SK-N-SH treated with all-trans-retinoic acid at 6 μM for 48 hours (cell line): ENCODE data around the gene ACTL9.

Experiments used
- ATAC-seq: fragments of 200-7000 bp; cut with Tn5 transposase; 3 replicates; pipeline ENCODE4 v1.9.1; 2020; ENCODE audit warnings: mild to moderate bottlenecking, moderate library complexity
- ARNTL ChIP-seq: fragments of 450-650 bp; formaldehyde crosslinking; IDR thresholded peaks from 2 replicates; pipeline ENCODE4 v1.5.0; 2020; ENCODE audit warnings: low read depth, mild to moderate bottlenecking, moderate library complexity, borderline replicate concordance
- CSDC2 ChIP-seq: fragments of 250-450 bp; sonication (Bioruptor Pico); IDR thresholded peaks from 2 replicates; pipeline ENCODE4 v1.5.0; 2020; ENCODE audit warnings: mild to moderate bottlenecking, moderate library complexity
- CSRNP3 ChIP-seq: fragments of 250-450 bp; sonication (Bioruptor Pico); IDR thresholded peaks from 2 replicates; pipeline ENCODE4 v1.5.1; 2021; ENCODE audit warnings: mild to moderate bottlenecking, moderate library complexity
- GLIS3 ChIP-seq: fragments of 250-450 bp; sonication (Bioruptor Pico); IDR thresholded peaks from 2 replicates; pipeline ENCODE4 v1.5.0; 2020; ENCODE audit warnings: mild to moderate bottlenecking, moderate library complexity
- ISL1 ChIP-seq: fragments of 250-450 bp; sonication (Bioruptor Pico); IDR thresholded peaks from 2 replicates; pipeline ENCODE4 v2.1.2; 2022; ENCODE audit warnings: mild to moderate bottlenecking, moderate library complexity
- OSR1 ChIP-seq: fragments of 250-450 bp; sonication (Bioruptor Pico); IDR thresholded peaks from 2 replicates; pipeline ENCODE4 v1.8.0; 2022; ENCODE audit warnings: moderate library complexity, mild to moderate bottlenecking, inconsistent platforms
- PPARA ChIP-seq: fragments of 250-450 bp; sonication (Bioruptor Pico); IDR thresholded peaks from 2 replicates; pipeline ENCODE4 v1.5.0; 2020; ENCODE audit warnings: mild to moderate bottlenecking, borderline replicate concordance
- RARB ChIP-seq: fragments of 250-450 bp; sonication (Bioruptor Pico); IDR thresholded peaks from 2 replicates; pipeline ENCODE4 v1.8.0; 2021; ENCODE audit warnings: mild to moderate bottlenecking, moderate library complexity
- SNAI2 ChIP-seq: fragments of 250-450 bp; sonication (Bioruptor Pico); IDR thresholded peaks from 2 replicates; pipeline ENCODE4 v1.5.0; 2020; ENCODE audit warnings: mild to moderate bottlenecking, moderate library complexity
- TOX ChIP-seq: fragments of 250-450 bp; sonication (Bioruptor Pico); IDR thresholded peaks from 2 replicates; pipeline ENCODE4 v1.8.0; 2021; ENCODE audit warnings: mild to moderate bottlenecking, moderate library complexity, borderline replicate concordance
- ZC3H10 ChIP-seq: fragments of 250-450 bp; sonication (Bioruptor Pico); IDR thresholded peaks from 2 replicates; pipeline ENCODE4 v1.5.1; 2021; ENCODE audit warnings: mild to moderate bottlenecking, moderate library complexity
- ZFP3 ChIP-seq: fragments of 250-450 bp; sonication (Bioruptor Pico); IDR thresholded peaks from 2 replicates; pipeline ENCODE4 v1.5.0; 2020; ENCODE audit warnings: mild to moderate bottlenecking, moderate library complexity
- ZFP30 ChIP-seq: fragments of 450-650 bp; formaldehyde crosslinking; IDR thresholded peaks from 2 replicates; pipeline ENCODE4 v1.5.0; 2022; ENCODE audit warnings: mild to moderate bottlenecking, moderate library complexity
- ZNF565 ChIP-seq: fragments of 450-650 bp; formaldehyde crosslinking; conservative IDR thresholded peaks from 2 replicates; pipeline ENCODE4 v1.5.0; 2020; ENCODE audit warnings: low read depth, mild to moderate bottlenecking, moderate library complexity
- ZNF70 ChIP-seq: fragments of 450-650 bp; formaldehyde crosslinking; IDR thresholded peaks from 2 replicates; pipeline ENCODE4 v1.5.0; 2020; ENCODE audit warnings: mild to moderate bottlenecking, moderate library complexity
- TF ChIP-seq, protein P1 (sequence below): fragments of 250-450 bp; sonication (Bioruptor Pico); IDR thresholded peaks from 2 replicates; pipeline ENCODE4 v1.8.0; 2021; ENCODE audit warnings: low read depth, mild to moderate bottlenecking, moderate library complexity, borderline replicate concordance
- TF ChIP-seq, protein P2 (sequence below): fragments of 250-450 bp; sonication (Bioruptor Pico); IDR thresholded peaks from 2 replicates; pipeline ENCODE4 v1.5.1; 2020; ENCODE audit warnings: low read depth, mild to moderate bottlenecking, moderate library complexity
- TF ChIP-seq, protein P3 (sequence below): fragments of 250-450 bp; sonication (Bioruptor Pico); IDR thresholded peaks from 2 replicates; pipeline ENCODE4 v1.8.0; 2020; ENCODE audit warnings: mild to moderate bottlenecking, moderate library complexity, borderline replicate concordance

The ACTL9 gene

GRCh38 chr19:8681345-8682029 is 17.1 kb downstream of the ACTL9 start (continued):
- TF ChIP-seq CSRNP3 (CRISPR knock-in tag) (no peak), ZNF70 (CRISPR knock-in tag) (no peak), TOX (CRISPR knock-in tag) (no peak), RARB (CRISPR knock-in tag) (no peak), ARNTL (CRISPR knock-in tag) (no peak), OSR1 (no peak), ZFP30 (CRISPR knock-in tag) (no peak)
- TF ChIP-seq, protein P1, sequence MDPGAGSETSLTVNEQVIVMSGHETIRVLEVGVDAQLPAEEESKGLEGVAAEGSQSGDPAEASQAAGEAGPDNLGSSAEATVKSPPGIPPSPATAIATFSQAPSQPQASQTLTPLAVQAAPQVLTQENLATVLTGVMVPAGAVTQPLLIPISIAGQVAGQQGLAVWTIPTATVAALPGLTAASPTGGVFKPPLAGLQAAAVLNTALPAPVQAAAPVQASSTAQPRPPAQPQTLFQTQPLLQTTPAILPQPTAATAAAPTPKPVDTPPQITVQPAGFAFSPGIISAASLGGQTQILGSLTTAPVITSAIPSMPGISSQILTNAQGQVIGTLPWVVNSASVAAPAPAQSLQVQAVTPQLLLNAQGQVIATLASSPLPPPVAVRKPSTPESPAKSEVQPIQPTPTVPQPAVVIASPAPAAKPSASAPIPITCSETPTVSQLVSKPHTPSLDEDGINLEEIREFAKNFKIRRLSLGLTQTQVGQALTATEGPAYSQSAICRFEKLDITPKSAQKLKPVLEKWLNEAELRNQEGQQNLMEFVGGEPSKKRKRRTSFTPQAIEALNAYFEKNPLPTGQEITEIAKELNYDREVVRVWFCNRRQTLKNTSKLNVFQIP (CRISPR knock-in tag), result no peak
- TF ChIP-seq, protein P2, sequence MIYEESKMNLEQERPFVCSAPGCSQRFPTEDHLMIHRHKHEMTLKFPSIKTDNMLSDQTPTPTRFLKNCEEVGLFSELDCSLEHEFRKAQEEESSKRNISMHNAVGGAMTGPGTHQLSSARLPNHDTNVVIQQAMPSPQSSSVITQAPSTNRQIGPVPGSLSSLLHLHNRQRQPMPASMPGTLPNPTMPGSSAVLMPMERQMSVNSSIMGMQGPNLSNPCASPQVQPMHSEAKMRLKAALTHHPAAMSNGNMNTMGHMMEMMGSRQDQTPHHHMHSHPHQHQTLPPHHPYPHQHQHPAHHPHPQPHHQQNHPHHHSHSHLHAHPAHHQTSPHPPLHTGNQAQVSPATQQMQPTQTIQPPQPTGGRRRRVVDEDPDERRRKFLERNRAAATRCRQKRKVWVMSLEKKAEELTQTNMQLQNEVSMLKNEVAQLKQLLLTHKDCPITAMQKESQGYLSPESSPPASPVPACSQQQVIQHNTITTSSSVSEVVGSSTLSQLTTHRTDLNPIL (CRISPR knock-in tag), result no peak
- TF ChIP-seq, all 23 proteins: peak for 0

DNA sequence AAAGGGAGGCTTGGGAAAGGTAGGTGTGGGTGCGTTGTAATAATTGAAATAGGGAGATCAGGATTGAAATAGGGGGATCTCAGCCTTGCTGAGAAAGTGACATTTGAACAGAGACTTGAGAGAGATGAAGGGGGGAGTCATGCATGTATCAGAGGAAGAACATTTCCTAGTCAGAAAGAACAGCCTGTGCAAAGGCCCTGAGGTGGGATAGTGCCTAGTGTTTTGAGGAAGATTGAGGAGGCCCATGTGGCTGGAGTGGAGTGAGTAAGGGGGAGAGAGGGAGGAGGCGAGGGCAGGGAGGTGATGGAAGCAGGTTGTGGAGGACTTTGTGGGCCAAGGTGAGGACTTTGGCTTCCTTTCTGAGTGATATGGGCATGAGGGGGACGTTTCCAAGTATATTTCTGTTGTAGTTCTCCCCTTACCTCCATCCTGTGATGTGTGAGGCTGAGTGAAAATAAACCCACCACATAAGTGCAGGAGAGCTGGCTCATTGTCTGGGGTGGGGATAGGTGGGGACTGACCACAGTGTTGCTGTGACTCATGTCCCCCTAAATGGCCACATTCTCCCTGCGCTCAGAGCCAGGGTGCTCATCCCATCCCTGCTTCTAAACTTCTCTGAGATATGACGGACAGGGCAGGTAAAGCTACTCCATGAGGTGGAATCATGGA is 17.8 kb downstream of the ACTL9 start:
- no peak for ATAC-seq
- TF ChIP-seq PPARA (CRISPR knock-in tag) (no peak), OSR1 (no peak), ZNF70 (CRISPR knock-in tag) (no peak), TOX (CRISPR knock-in tag) (no peak), ZFP30 (CRISPR knock-in tag) (no peak), RARB (CRISPR knock-in tag) (no peak), CSRNP3 (CRISPR knock-in tag) (no peak), ISL1 (CRISPR knock-in tag) (no peak), SNAI2 (CRISPR knock-in tag) (no peak), ZFP3 (CRISPR knock-in tag) (no peak), ZNF565 (CRISPR knock-in tag) (no peak), ARNTL (CRISPR knock-in tag) (no peak), GLIS3 (CRISPR knock-in tag) (no peak)
- TF ChIP-seq, protein P1 (CRISPR knock-in tag), result no peak
- TF ChIP-seq, protein P2 (CRISPR knock-in tag), result no peak

- ATAC-seq, result no peak
- TF ChIP-seq TOX (CRISPR knock-in tag) (no peak), ISL1 (CRISPR knock-in tag) (no peak), GLIS3 (CRISPR knock-in tag) (no peak), RARB (CRISPR knock-in tag) (no peak), ZNF70 (CRISPR knock-in tag) (no peak), CSDC2 (CRISPR knock-in tag) (no peak), ZC3H10 (CRISPR knock-in tag) (no peak), OSR1 (no peak), ZFP30 (CRISPR knock-in tag) (no peak), ZNF565 (CRISPR knock-in tag) (no peak)
- TF ChIP-seq, protein P3, sequence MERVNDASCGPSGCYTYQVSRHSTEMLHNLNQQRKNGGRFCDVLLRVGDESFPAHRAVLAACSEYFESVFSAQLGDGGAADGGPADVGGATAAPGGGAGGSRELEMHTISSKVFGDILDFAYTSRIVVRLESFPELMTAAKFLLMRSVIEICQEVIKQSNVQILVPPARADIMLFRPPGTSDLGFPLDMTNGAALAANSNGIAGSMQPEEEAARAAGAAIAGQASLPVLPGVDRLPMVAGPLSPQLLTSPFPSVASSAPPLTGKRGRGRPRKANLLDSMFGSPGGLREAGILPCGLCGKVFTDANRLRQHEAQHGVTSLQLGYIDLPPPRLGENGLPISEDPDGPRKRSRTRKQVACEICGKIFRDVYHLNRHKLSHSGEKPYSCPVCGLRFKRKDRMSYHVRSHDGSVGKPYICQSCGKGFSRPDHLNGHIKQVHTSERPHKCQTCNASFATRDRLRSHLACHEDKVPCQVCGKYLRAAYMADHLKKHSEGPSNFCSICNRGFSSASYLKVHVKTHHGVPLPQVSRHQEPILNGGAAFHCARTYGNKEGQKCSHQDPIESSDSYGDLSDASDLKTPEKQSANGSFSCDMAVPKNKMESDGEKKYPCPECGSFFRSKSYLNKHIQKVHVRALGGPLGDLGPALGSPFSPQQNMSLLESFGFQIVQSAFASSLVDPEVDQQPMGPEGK (CRISPR knock-in tag), result no peak
Measured at GRCh38 chr19:8678244-8678807, 20.3 kb downstream of the ACTL9 start.
